Liver (tissue), 9 donors: ENCODE data around the gene C10orf67. TPM values are rescaled to one million over a fixed set of nuclear protein-coding genes. Genes with fewer than 3 reads are reported as not detected.

Source experiments
- DNase-seq: peaks from one replicate; pipeline ENCODE4 v3.0.0-alpha.2; 2017; ENCODE audit warnings: low spot score
- H3K27ac ChIP-seq, 2 donors: one replicate each; pipeline ENCODE4 v1.7.0; 2013; ENCODE audit warnings: inconsistent platforms in 2 of 2, low read length in 2 of 2, control low read depth in 1 of 2, low read depth in 1 of 2, mild to moderate bottlenecking in 1 of 2
- H3K27me3 ChIP-seq, 4 donors: one replicate each; pipeline versions ENCODE4 v1.6.1 to v1.7.0; 2013; ENCODE audit warnings: low read length in 3 of 4, inconsistent platforms in 1 of 4, mild to moderate bottlenecking in 1 of 4, moderate library complexity in 1 of 4; ENCODE audit not compliant: control insufficient read depth in 4 of 4, insufficient read depth in 4 of 4
- H3K36me3 ChIP-seq, 4 donors: one replicate each; pipeline versions ENCODE4 v1.6.1 to v1.7.0; 2013; ENCODE audit warnings: low read length in 3 of 4, mild to moderate bottlenecking in 3 of 4, low read depth in 1 of 4, moderate library complexity in 1 of 4; ENCODE audit not compliant: control insufficient read depth in 4 of 4, insufficient read depth in 3 of 4
- H3K4me1 ChIP-seq, 4 donors: one replicate each; pipeline versions ENCODE4 v1.6.1 to v1.7.0; 2013; ENCODE audit warnings: low read length in 3 of 4, mild to moderate bottlenecking in 3 of 4, moderate library complexity in 1 of 4; ENCODE audit not compliant: control insufficient read depth in 4 of 4, insufficient read depth in 4 of 4
- H3K4me3 ChIP-seq, 3 donors: one replicate each; pipeline versions ENCODE4 v1.6.1 to v1.7.0; 2013; ENCODE audit warnings: low read length in 3 of 3, control low read depth in 1 of 3, low read depth in 1 of 3, mild to moderate bottlenecking in 1 of 3
- H3K9ac ChIP-seq, 2 donors: one replicate each; pipeline ENCODE4 v1.7.0; 2013; ENCODE audit warnings: low read length in 2 of 2, mild to moderate bottlenecking in 2 of 2, moderate library complexity in 2 of 2, control low read depth in 1 of 2, low read depth in 1 of 2
- H3K9me3 ChIP-seq, 4 donors: one replicate each; pipeline versions ENCODE4 v1.6.1 to v1.7.0; 2013; ENCODE audit warnings: low read length in 3 of 4; ENCODE audit not compliant: control insufficient read depth in 4 of 4
- EGR1 ChIP-seq, 2 donors: IDR thresholded peaks; 2 replicates each; pipeline ENCODE4 v1.6.1; 2016 to 2018; ENCODE audit warnings: antibody characterized with exemption in 2 of 2, low read depth in 2 of 2
- FOXA2 ChIP-seq: IDR thresholded peaks from 2 replicates; pipeline ENCODE4 v1.6.1; 2016; ENCODE audit warnings: antibody characterized with exemption
- GABPA ChIP-seq, 2 donors: IDR thresholded peaks in 1 of 2; conservative IDR thresholded peaks in 1 of 2; 2 replicates each; pipeline ENCODE4 v1.6.1; 2016; ENCODE audit warnings: antibody characterized with exemption in 2 of 2, mild to moderate bottlenecking in 1 of 2, moderate library complexity in 1 of 2
- HNF4A ChIP-seq, 2 donors: conservative IDR thresholded peaks; 2 replicates each; pipeline ENCODE4 v1.6.1; 2016; ENCODE audit warnings: antibody characterized with exemption in 2 of 2, mild to moderate bottlenecking in 2 of 2
- HNF4G ChIP-seq: IDR thresholded peaks from 2 replicates; pipeline ENCODE4 v1.6.1; 2016; ENCODE audit warnings: antibody characterized with exemption
- NR2F2 ChIP-seq: IDR thresholded peaks from 2 replicates; pipeline ENCODE4 v1.6.1; 2016; ENCODE audit warnings: antibody characterized with exemption
- RAD21 ChIP-seq, 2 donors: IDR thresholded peaks; 2 replicates each; pipeline ENCODE4 v1.6.1; 2016; ENCODE audit warnings: antibody characterized with exemption in 2 of 2, mild to moderate bottlenecking in 2 of 2
- SP1 ChIP-seq: IDR thresholded peaks from 2 replicates; pipeline ENCODE4 v1.6.1; 2018; ENCODE audit warnings: antibody characterized with exemption, mild to moderate bottlenecking
- YY1 ChIP-seq: IDR thresholded peaks from 2 replicates; pipeline ENCODE4 v1.6.1; 2016; ENCODE audit warnings: antibody characterized with exemption, mild to moderate bottlenecking
- WGBS: extraction: QIAGEN DNeasy Blood & Tissue Kit; methylation state at CpG from one replicate; pipeline ENCODE4 v1.1.7; 2013; 5-methylcytosine and 5-hydroxymethylcytosine counted together
- polyA plus RNA-seq, 2 donors: library from polyadenylated mRNA; stranded (reverse) in 1 of 2; unstranded in 1 of 2; fragments of 200-250 nt in 1 of 2; fragments of >200 nt in 1 of 2; fragmentation: Nextera tagmentation in 1 of 2; extraction: Ambion mirVana in 1 of 2; gene quantifications; one replicate each; pipeline versions ENCODE4 v1.2.1 to v1.2.3, GENCODE V29; 2013 to 2015
- total RNA-seq, 2 donors: library from RNA; depleted of rRNA; stranded (reverse); fragments of >200 nt; gene quantifications; one replicate each; pipeline ENCODE4 v1.2.3, GENCODE V29; 2014
- TF ChIP-seq, protein P1 (sequence below): IDR thresholded peaks from 2 replicates; pipeline ENCODE4 v1.6.1; 2016; ENCODE audit warnings: antibody characterized with exemption
- TF ChIP-seq, protein P2 (sequence below): IDR thresholded peaks from 2 replicates; pipeline ENCODE4 v1.6.1; 2016; ENCODE audit warnings: antibody characterized with exemption
- TF ChIP-seq, protein P3 (sequence below): IDR thresholded peaks from 2 replicates; pipeline ENCODE4 v1.6.1; 2016; ENCODE audit warnings: antibody characterized with exemption, mild to moderate bottlenecking
- TF ChIP-seq, protein P4 (sequence below): fragments of 150-350 bp; IDR thresholded peaks from 2 replicates; pipeline ENCODE4 v1.5.1; 2017; ENCODE audit warnings: improper control_type of control experiment, low read depth, low read length; ENCODE audit not compliant: missing input control
- TF ChIP-seq, protein P5 (sequence below): IDR thresholded peaks from 2 replicates; pipeline ENCODE4 v1.6.1; 2016; ENCODE audit warnings: antibody characterized with exemption
- donor health status: healthy.
- donor health status: healthy.
- donor health status: healthy.
- donor health status: healthy.
- donor health status: healthy.

C10orf67 gene
- total and polyA plus RNA-seq, 4 donors, result 0.02 TPM; not detected in 3

DNA sequence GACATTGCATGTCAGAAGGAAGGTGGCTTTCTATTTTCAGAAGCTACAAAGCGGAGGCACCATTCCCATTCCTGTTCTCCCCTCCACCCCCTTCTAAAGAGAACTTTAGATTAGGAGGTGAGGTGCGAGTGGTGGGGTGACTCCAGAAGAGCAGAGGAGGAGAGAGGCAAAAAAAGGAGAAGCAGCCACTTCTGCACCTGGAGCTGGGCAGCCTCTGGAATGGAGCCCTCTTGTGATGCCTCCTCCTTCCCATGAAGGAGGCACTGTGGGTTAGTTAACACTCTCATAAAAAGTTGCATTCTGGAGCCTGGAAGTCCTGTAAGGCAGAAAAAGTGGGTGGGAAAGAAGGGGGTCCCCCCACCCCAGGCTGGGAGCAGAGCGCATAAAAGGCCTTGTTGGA is 147.7 kb downstream of the C10orf67 start:
- peaks cover 7 to 27% (median 12%) of the 10 kb centered on the region in 4 donors for H3K27me3 ChIP-seq
- peaks cover 3 to 19% (median 10%) of the 10 kb centered on the region in 4 donors for H3K4me1 ChIP-seq
- WGBS, result 12% methylated on average over 3 of the region's 3 CpGs
- DNase-seq, result no peak
- TF ChIP-seq EGR1 (IDR thresholded peaks at IDR 0.05; ENCODE audit: low read depth in 2 of 2) (no peak), NR2F2 (no peak), FOXA2 (no peak), SP1 (no peak), YY1 (no peak), HNF4G (no peak), RAD21 (IDR thresholded peaks at IDR 0.05) (no peak), GABPA (IDR thresholded peaks at IDR 0.05 in 1 of 2, conservative IDR thresholded peaks at IDR 0.05 in 1 of 2) (no peak)
- TF ChIP-seq, protein P1, sequence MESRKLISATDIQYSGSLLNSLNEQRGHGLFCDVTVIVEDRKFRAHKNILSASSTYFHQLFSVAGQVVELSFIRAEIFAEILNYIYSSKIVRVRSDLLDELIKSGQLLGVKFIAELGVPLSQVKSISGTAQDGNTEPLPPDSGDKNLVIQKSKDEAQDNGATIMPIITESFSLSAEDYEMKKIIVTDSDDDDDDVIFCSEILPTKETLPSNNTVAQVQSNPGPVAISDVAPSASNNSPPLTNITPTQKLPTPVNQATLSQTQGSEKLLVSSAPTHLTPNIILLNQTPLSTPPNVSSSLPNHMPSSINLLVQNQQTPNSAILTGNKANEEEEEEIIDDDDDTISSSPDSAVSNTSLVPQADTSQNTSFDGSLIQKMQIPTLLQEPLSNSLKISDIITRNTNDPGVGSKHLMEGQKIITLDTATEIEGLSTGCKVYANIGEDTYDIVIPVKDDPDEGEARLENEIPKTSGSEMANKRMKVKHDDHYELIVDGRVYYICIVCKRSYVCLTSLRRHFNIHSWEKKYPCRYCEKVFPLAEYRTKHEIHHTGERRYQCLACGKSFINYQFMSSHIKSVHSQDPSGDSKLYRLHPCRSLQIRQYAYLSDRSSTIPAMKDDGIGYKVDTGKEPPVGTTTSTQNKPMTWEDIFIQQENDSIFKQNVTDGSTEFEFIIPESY, result no peak
- TF ChIP-seq, protein P2, sequence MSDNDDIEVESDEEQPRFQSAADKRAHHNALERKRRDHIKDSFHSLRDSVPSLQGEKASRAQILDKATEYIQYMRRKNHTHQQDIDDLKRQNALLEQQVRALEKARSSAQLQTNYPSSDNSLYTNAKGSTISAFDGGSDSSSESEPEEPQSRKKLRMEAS, result no peak
- TF ChIP-seq, protein P3, sequence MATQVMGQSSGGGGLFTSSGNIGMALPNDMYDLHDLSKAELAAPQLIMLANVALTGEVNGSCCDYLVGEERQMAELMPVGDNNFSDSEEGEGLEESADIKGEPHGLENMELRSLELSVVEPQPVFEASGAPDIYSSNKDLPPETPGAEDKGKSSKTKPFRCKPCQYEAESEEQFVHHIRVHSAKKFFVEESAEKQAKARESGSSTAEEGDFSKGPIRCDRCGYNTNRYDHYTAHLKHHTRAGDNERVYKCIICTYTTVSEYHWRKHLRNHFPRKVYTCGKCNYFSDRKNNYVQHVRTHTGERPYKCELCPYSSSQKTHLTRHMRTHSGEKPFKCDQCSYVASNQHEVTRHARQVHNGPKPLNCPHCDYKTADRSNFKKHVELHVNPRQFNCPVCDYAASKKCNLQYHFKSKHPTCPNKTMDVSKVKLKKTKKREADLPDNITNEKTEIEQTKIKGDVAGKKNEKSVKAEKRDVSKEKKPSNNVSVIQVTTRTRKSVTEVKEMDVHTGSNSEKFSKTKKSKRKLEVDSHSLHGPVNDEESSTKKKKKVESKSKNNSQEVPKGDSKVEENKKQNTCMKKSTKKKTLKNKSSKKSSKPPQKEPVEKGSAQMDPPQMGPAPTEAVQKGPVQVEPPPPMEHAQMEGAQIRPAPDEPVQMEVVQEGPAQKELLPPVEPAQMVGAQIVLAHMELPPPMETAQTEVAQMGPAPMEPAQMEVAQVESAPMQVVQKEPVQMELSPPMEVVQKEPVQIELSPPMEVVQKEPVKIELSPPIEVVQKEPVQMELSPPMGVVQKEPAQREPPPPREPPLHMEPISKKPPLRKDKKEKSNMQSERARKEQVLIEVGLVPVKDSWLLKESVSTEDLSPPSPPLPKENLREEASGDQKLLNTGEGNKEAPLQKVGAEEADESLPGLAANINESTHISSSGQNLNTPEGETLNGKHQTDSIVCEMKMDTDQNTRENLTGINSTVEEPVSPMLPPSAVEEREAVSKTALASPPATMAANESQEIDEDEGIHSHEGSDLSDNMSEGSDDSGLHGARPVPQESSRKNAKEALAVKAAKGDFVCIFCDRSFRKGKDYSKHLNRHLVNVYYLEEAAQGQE, result no peak
- no peaks in the 10 kb centered on the region for H3K9me3 ChIP-seq
- no peak overlapping the region for H3K9ac ChIP-seq
- no peak overlapping the region for H3K27ac ChIP-seq
- H3K36me3 ChIP-seq, result no peaks in the 10 kb centered on the region
- no peak overlapping the region for H3K4me3 ChIP-seq

DNA sequence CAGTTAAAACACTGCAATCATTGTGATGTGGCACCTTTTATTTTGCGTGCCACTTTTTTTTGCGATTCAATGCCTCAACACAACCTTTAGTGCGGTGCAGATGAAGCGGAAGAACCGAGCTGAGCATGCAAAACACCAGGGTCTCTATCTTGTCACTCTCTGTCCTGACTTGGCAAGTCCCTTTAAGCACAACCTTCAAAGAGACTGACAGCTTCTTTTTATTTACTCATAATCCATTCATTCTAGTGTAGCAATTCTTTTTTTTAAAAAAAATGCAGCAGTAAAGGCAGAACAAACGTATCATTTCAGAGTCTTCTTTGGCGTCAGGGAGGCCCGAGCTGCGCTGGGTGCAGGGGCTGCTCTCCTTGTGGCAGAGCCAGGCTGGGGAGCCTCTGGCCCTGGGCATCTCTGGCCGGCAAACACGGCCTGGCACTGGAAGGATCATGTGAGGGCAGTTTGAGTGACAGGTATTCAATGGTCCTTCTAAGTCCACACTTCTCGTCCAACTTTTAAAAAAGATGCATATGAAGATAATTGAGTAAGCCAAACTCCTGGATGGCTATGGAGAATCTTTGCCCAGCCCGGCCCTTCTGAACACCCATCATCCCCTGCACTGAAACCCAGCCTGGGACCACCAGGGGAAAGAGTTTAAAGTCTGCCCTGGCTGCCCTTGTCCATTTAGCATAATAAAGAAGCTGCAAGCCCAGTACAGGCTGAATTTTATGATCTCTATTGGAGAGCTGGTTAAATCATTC is 148.6 kb downstream of the C10orf67 start:
- H3K27me3 ChIP-seq, result peaks cover 9 to 34% (median 12%) of the 10 kb centered on the region in 4 donors

More for the DNA sequence above, 148.6 kb downstream of the C10orf67 start:
- Histone ChIP-seq H3K4me3 (no peak overlapping the region), H3K36me3 (no peaks in the 10 kb centered on the region), H3K9me3 (no peaks in the 10 kb centered on the region), H3K4me1 (peaks cover 3 to 24% (median 10%) of the 10 kb centered on the region in 4 donors), H3K9ac (no peak overlapping the region), H3K27ac (no peak overlapping the region)
- TF ChIP-seq, protein P4, sequence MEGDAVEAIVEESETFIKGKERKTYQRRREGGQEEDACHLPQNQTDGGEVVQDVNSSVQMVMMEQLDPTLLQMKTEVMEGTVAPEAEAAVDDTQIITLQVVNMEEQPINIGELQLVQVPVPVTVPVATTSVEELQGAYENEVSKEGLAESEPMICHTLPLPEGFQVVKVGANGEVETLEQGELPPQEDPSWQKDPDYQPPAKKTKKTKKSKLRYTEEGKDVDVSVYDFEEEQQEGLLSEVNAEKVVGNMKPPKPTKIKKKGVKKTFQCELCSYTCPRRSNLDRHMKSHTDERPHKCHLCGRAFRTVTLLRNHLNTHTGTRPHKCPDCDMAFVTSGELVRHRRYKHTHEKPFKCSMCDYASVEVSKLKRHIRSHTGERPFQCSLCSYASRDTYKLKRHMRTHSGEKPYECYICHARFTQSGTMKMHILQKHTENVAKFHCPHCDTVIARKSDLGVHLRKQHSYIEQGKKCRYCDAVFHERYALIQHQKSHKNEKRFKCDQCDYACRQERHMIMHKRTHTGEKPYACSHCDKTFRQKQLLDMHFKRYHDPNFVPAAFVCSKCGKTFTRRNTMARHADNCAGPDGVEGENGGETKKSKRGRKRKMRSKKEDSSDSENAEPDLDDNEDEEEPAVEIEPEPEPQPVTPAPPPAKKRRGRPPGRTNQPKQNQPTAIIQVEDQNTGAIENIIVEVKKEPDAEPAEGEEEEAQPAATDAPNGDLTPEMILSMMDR, result no peak
- TF ChIP-seq, protein P1, result no peak
- TF ChIP-seq, protein P5, sequence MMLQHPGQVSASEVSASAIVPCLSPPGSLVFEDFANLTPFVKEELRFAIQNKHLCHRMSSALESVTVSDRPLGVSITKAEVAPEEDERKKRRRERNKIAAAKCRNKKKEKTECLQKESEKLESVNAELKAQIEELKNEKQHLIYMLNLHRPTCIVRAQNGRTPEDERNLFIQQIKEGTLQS, result no peak
- no peak for TF ChIP-seq HNF4A (conservative IDR thresholded peaks at IDR 0.05)
- 7% methylated on average over 13 of the region's 13 CpGs for WGBS
- DNase-seq, result no peak
